ENCODE results near the gene PGLYRP4. TPM values are rescaled to one million over a fixed set of nuclear protein-coding genes. Genes with fewer than 3 reads are reported as not detected.

The PGLYRP4 gene
- total and polyA plus RNA-seq, 9 donors, result not detected

DNA sequence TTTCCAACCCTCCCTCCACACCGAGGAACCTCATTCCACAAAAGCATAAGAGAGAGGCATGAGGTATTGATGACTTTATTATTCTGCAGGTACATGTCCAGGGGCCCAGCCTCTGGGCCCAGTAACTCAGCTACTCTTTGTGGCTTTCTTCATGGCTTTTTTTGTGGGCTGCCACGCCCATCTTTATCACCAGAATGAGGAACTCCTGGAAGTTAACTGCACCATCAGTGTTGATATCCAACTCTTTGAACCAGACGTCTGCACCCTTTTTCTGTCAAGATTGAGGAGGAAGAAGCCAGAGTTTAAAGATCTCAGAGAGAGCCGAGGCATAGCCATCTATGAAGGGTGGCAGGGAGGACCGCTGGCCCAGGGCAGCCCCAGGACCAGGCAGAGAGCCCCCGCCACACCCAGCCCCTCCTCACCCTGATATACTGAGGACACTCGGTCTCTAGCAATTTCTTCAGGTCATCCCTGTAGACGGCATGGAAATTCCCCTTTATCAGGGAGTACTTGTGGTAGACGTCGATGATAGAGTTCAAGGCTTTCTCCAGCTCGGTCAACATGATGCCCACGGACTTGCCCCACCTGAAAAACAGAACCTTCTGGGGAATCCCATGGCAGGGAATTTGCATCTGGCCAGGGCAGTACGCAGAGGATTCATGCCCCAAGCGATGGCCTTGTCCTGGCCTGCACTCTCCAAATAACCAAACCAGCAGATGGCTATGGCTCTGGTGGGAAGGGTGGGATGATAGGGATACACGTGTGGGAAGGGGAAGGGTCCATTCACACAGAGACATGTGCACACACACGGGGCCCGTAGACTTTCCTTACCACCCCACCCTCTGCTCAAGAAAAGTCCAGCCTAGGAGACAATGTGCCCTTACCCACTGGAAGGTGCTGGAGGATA lies 41.6 kb upstream of the PGLYRP4 start:
- no peaks in the 10 kb centered on the region for H3K4me1 ChIP-seq (ENCODE audit: insufficient read depth)
- no peaks in the 10 kb centered on the region for H3K27me3 ChIP-seq
- intact Hi-C loops (cut with DNase I), result no loop called here
- no peak overlapping the region for H3K4me3 ChIP-seq
- no peaks in the 10 kb centered on the region for H3K36me3 ChIP-seq
- no peak overlapping the region for H3K27ac ChIP-seq
- no peak for DNase-seq
- no peaks in the 10 kb centered on the region for H3K9me3 ChIP-seq
- TF ChIP-seq, protein P1, sequence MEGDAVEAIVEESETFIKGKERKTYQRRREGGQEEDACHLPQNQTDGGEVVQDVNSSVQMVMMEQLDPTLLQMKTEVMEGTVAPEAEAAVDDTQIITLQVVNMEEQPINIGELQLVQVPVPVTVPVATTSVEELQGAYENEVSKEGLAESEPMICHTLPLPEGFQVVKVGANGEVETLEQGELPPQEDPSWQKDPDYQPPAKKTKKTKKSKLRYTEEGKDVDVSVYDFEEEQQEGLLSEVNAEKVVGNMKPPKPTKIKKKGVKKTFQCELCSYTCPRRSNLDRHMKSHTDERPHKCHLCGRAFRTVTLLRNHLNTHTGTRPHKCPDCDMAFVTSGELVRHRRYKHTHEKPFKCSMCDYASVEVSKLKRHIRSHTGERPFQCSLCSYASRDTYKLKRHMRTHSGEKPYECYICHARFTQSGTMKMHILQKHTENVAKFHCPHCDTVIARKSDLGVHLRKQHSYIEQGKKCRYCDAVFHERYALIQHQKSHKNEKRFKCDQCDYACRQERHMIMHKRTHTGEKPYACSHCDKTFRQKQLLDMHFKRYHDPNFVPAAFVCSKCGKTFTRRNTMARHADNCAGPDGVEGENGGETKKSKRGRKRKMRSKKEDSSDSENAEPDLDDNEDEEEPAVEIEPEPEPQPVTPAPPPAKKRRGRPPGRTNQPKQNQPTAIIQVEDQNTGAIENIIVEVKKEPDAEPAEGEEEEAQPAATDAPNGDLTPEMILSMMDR (IDR thresholded peaks at IDR 0.05), result no peak
- TF ChIP-seq EP300 (IDR thresholded peaks at IDR 0.05) (no peak), POLR2A (IDR thresholded peaks at IDR 0.05) (no peak)
- 67 to 78% (median 68%) methylated on average over 17 of the region's 17 CpGs for WGBS, 3 donors

DNA sequence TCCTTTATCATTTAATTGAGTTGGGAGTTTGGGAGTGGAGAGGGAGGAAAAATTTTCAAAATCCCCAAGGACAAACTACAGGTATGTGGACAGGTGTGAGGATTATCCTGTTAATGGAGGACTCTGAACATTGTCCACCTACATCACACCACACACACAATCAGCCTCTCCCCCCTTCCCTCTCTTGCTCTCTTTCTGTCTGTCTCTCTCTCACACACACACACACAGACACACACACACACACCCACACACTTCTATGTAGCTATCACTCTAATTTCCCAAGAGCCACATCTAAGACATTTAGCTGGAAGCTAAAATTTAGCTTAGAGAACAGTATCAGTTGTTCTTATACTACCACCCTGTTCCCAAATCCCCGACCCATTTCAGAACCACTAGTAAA lies 40.8 kb upstream of the PGLYRP4 start:
- no peaks in the 10 kb centered on the region for H3K9me3 ChIP-seq
- DNase-seq, result no peak
- intact Hi-C loops (cut with DNase I), result no loop called here

DNA sequence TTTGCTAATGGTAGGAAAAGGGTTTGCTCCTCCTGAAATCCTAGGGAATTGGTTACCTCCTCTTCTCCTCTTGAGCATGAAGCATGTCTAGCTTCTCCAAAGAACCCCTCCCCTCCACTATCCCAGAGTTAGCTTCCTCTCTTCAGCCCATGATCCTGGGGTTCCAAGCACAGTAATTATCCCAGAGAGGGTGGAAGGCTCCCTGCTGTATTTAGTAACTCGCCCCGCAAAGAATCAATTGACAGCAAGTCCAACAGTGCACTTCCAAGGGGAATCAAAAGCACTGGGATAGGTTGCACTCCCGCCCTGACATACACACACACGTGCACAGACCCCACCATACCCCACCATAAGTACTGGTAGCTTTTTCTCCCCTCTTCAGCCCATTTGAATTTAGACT lies 39.1 kb upstream of the PGLYRP4 start:
- no peak for TF ChIP-seq EP300 (IDR thresholded peaks at IDR 0.05)
- TF ChIP-seq, protein P1 (IDR thresholded peaks at IDR 0.05), result no peak
- no peak for TF ChIP-seq POLR2A (IDR thresholded peaks at IDR 0.05)
- H3K4me3 ChIP-seq, result no peak overlapping the region
- H3K27ac ChIP-seq, result no peak overlapping the region
- intact Hi-C loops (cut with DNase I), result no loop called here
- no peaks in the 10 kb centered on the region for H3K9me3 ChIP-seq
- H3K4me1 ChIP-seq (ENCODE audit: insufficient read depth), result no peaks in the 10 kb centered on the region
- H3K36me3 ChIP-seq, result no peaks in the 10 kb centered on the region
- 69 to 81% (median 78%) methylated on average over 4 of the region's 4 CpGs for WGBS, 3 donors
- DNase-seq, result no peak
- no peaks in the 10 kb centered on the region for H3K27me3 ChIP-seq

More for the DNA sequence above, 40.8 kb upstream of the PGLYRP4 start:
- H3K4me3 ChIP-seq, result no peak overlapping the region
- WGBS, 3 donors, result 80 to 88% (median 85%) methylated on average over 1 of the region's 1 CpG
- H3K36me3 ChIP-seq, result no peaks in the 10 kb centered on the region
- no peak overlapping the region for H3K27ac ChIP-seq
- no peak for TF ChIP-seq EP300 (IDR thresholded peaks at IDR 0.05)
- TF ChIP-seq, protein P1 (IDR thresholded peaks at IDR 0.05), result no peak
- no peak for TF ChIP-seq POLR2A (IDR thresholded peaks at IDR 0.05)
- no peaks in the 10 kb centered on the region for H3K4me1 ChIP-seq (ENCODE audit: insufficient read depth)
- no peaks in the 10 kb centered on the region for H3K27me3 ChIP-seq

DNA sequence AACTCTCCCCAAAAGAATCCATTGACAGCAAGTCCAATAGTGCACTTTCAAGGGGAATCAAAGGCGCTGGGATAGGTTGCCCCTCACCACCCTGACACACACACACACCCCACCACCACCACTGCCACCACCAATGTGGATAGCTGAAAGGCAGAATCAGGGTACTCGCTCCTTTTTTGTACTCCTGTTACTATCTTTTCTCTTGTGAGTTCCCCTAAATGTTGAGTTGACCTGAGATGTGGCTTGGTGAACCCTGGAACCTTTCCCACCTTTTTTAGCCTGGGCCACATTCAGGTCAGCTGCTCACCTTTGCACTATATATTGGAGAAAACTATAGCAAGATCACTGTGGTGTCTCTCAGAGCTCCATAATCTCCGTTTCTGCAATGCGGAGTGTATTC lies 38.4 kb upstream of the PGLYRP4 start:
- no peaks in the 10 kb centered on the region for H3K36me3 ChIP-seq
- no peak overlapping the region for H3K27ac ChIP-seq

More for the DNA sequence above, 38.4 kb upstream of the PGLYRP4 start:
- intact Hi-C loops (cut with DNase I), result no loop called here
- TF ChIP-seq EP300 (IDR thresholded peaks at IDR 0.05) (no peak), POLR2A (IDR thresholded peaks at IDR 0.05) (no peak)
- TF ChIP-seq, protein P1 (IDR thresholded peaks at IDR 0.05), result no peak
- Histone ChIP-seq H3K9me3 (no peaks in the 10 kb centered on the region), H3K4me3 (no peak overlapping the region), H3K27me3 (no peaks in the 10 kb centered on the region), H3K4me1 (ENCODE audit: insufficient read depth) (no peaks in the 10 kb centered on the region)
- 88 to 92% (median 90%) methylated on average over 4 of the region's 4 CpGs for WGBS, 3 donors
- DNase-seq, result no peak

Data from ovary (tissue), 9 donors.